Ramos (cell line): ENCODE measurements around the gene ZNF445.
"Not testable (repeated sequence)": the region's sequence is repeated elsewhere in the genome, so short reads cannot be mapped to it uniquely, and the experiment has no call there.

Experiments used
- in situ Hi-C: fragments of 300-500 bp; cut with MboI; formaldehyde crosslinking; loops from one replicate; pipeline ENCODE4 v1.14.3; 2022; ENCODE audit warnings: low sequenced_read_pairs; ENCODE audit not compliant: unreplicated experiment

The ZNF445 gene

GRCh38 chr3:44439499-44440295, 37.8 kb downstream of the ZNF445 start:
- in situ Hi-C loops = no loop called here

DNA sequence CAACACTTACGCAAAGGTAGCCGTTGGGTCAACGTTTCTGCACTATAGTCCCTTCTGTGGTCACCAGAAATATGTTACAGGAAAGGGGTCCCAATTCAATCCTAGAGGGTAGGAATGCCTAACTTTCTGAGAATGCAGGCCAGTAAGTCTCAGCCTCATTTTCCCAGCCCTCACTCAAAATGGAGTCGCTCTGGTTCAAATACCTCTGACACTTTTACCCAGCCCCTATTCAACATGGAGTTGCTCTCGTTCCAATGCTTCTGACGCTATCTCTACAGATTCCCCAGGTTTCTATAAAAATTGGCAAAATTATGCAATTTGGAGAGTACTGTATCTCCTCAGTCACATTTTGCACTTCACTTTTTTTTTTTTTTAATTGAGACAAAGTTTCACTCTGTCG, 39.7 kb downstream of the ZNF445 start:
- in situ Hi-C loops = no loop called here

- in situ Hi-C loops = no loop called here
Observed at GRCh38 chr3:44436181-44436580, 41.3 kb downstream of the ZNF445 start.

- in situ Hi-C loops = no loop called here
Observed at GRCh38 chr3:44434834-44435510, 42.5 kb downstream of the ZNF445 start.

DNA sequence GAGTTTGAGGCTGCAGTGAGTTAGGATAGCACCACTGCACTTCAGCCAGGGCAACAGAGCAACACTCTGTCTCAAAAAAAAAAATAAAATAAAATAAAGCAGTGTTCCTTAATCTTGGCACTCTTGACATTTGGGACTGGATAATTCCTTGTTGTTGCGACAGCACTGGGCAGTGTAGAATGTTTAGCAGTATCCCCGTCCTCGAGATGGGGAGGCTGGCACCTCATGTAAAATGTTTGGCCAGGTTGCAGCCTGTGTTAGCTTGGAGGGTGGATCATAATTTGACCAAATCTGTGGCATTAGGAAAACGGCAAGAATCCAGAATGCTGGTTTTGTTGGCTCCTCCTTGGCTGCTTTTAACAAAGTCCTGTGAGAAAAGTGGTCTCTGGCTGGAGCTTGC, 47.0 kb downstream of the ZNF445 start:
- in situ Hi-C loops = no loop called here

DNA sequence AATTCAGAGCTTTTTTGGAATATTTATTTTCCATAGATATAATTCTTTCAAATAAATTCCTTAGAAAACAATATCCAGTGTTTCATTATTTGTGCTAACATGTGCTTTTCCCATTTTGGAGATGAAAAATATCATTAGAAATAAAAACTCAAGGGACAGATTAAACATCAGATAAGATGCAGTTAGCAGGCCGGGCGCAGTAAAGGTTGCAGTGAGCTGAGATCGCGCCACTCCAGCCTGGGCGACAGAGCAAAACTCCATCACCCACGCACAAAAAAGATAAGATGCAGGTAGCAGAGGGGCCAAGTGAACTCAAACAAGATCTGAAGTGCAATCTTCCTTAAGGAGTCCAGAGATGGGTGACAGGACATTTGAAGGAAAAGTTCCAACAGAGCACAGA, 48.0 kb downstream of the ZNF445 start:
- in situ Hi-C loops = no loop called here

- in situ Hi-C loops = no loop called here
Observed at GRCh38 chr3:44428910-44429309, 48.6 kb downstream of the ZNF445 start.

DNA sequence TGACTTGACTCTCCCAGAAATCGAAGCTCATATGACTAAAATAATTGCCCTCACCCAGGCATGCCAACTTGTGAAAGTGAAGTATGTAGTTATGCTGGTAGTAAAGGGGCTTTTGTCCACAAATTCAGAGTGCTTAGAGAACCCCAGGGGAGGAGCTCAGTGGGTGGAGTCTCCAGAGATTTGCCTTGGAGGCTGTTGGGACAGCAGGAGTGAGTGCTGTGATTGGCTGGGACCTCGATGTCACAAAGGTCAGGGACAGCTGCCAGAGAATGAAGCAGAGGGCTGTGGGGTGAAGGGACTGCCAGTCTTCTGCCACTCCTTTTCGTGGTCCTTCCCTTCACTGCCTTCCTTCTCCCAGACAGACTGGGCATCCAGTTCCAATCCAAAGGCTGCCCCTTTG, 49.8 kb downstream of the ZNF445 start:
- in situ Hi-C loops = no loop called here

DNA sequence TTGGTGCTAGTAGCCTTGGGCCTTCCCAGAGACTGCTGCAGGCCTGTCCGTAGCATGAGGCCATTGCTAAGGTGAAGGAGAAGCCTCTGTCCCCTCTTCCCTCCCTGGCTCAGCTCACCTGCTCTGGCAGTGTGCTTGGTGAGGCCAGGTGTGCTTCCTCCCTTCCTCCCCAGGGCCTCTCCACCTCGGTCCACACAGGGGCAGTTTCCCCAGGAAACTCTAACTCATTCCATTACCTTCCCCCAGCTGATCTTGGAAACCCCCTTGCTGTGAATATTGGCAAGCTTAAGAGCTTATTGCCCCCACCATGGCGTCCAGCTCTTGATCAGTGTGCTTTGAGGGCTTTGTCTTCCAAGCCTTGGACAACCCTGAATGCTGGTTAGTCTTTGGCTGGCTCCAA, 52.7 kb downstream of the ZNF445 start:
- in situ Hi-C loops = no loop called here

DNA sequence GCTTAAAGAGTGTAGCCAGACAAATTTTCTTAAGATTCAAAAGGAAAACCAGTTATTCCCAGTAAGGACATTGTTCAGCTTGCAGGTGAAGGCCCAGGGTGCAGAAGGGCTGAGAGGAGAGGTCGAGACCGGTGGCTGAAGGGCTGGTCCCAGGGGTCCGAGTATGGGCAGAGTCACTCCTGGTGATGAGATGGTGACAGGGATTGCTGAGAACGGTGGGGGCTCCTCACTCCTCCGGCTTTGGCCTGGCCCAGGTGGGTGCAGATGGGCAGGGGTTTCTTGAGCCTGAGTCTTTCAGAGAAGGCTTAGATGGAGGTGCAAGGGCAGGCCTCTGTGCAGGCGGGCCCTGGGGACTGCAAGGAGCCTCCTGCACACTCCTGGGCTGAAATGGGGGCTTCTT, 56.2 kb downstream of the ZNF445 start:
- in situ Hi-C loops = no loop called here

- in situ Hi-C loops = no loop called here
Observed at GRCh38 chr3:44420676-44421075, 56.8 kb downstream of the ZNF445 start.

DNA sequence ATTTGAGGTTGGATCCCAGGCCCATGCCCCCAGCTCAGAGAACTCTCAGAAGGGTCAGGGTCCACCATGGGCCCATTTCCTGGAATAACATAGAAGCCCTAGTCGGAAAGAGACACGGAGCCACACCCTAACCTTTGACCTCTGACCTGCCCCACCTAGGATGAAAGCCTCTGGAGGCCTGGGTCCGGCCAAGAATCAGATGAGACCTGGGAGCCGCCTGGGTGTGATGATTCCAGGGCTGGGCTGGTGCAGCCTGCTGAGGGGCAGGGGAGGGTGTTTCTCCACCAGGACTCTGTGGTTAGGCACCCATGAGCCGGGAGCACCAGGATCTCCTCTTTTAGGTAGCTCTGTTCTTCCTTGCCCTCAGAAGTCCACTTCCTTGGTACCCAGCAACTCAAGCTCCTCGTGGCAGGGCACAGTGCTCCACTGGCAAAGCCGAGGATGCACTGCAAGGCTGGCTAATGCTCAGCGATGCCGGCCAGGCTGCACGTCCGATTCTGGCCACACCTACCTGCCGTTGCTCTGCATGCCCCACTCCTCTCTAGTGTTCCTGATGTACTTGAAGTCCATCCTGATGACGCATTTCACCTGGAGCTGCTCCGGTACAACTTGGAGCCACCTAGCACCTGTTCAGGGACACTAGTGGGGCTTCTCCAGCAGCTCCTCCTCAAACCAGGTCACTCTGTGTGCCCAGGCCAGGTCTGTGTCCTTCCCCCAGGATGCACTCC, 57.4 kb downstream of the ZNF445 start:
- in situ Hi-C loops = no loop called here

DNA sequence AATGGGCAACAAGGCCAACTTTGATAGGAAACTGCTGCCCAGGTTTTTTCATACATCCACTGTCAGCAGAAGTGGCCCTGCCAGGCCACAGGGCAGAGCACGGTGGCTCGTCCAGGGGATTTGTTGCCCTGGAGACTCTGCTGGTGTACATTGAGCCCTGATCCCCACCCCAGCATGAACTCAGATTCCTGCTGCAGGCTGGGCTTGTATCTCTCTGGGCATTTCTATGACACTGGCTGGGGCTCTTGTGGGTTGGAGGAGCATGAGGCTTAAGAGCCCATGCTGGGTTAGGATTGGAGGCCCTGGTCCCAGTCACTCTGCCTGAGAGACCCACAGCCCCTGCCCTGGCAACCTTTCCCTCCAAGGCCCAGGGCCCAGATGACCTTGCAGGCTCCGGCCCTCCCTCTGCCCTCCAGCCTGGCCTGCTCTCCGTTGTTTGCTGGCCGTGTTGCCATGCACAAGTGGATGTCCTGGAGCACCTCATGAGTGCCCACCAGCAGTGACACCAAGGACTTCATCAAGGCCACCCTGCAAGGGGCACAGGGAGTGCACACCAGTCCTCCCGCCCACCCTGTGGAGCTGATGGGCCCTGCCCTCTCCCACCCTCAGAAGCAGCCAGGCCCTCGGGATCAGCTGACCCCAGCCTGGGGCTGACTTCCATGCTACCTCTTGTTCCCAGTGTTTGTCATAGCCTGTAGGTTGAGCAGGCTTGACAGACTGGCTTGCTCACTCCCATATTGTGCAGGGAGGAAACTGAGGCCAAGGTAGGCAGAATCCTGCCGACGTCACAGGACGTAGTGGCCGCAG, 58.2 kb downstream of the ZNF445 start:
- in situ Hi-C loops = no loop called here

- in situ Hi-C loops = no loop called here
Observed at GRCh38 chr3:44418549-44418948, 58.9 kb downstream of the ZNF445 start.

DNA sequence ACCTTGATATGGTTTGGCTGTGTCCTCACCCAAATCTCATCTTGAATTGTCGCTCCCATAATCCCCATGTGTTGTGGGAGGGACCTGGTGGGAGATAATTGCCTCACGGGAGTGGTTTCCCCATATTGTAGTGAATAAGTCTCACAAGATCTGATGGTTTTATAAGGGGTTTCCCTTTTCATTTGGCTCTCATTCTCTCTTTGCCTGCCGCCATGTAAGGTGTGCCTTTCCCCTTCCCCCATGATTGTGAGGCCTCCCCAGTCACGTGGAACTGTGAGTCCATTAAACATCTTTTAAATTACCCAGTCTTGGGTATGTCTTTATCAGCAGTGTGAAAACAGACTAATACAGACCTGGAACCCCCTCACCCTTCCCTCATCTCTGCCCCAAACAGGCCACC, 59.4 kb downstream of the ZNF445 start:
- in situ Hi-C loops = not testable (repeated sequence)

GRCh38 chr3:44416031-44417030, 61.1 kb downstream of the ZNF445 start:
- in situ Hi-C loops = no loop called here

GRCh38 chr3:44415421-44415820, 62.0 kb downstream of the ZNF445 start:
- in situ Hi-C loops = no loop called here

DNA sequence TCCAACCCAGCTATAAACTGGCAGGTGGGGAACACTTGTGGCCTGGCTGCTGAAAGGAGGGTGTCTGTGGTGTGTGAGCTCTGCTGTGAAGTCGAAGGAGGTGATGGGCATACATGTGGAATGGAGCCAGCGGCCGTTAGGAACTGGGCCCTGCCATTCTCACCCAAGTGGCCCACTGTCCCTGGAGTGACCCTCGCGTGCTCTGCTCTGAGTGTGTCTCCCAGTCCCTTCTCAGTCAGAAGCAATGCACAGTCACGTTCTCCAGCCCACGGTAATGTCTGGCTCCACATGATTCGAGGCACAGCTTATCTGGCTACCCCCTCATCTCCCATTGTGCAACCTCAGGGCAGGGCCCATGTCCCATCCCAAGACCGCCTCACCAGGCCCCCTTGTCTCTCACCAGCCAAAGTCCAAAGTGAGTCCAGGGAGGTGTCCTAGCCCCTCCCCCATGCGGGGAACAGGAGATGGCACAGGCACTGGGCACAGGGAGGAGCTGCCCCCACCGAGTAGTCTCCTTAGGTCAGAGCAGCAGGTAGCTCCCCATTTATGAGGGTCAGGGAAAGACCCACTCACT, 62.9 kb downstream of the ZNF445 start:
- in situ Hi-C loops = no loop called here

DNA sequence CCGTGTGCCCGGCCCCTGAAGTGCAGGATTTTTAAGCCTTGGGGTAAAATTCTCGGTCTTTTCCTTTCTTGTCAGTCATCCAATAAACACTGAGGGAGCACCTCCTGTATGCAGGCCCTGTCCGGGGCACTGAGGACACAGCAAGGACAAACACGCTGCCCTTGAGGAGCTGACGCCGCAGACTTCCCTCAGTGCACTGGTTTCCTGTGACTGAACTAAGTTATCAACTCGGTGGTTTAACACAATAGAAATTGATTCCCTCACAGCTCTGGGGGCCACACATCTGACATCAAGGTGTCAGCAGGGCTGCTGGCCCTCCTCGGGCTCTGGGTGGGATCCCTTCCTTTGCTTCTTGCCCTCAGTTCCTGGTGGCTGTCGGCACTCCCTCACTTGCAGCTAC, 65.1 kb downstream of the ZNF445 start:
- in situ Hi-C loops = no loop called here
